Measurements from ENCODE around the gene ANKRD16. TPM values are rescaled to one million over a fixed set of nuclear protein-coding genes. Genes with fewer than 3 reads are reported as not detected.

Gene ANKRD16
- polyA plus RNA-seq, 1 donor from 2014 or later: 14.2 TPM

GRCh38 chr10:5897053-5897340, 7.3 kb upstream of the ANKRD16 start:
- no peaks in the 10 kb centered on the region for H3K9me3 ChIP-seq (ENCODE audit: low read length)
- H3K4me2 ChIP-seq (ENCODE audit: low read length): no peak overlapping the region
- no peaks in the 10 kb centered on the region for H3F3A ChIP-seq (ENCODE audit: insufficient read depth, low read length, poor library complexity, severe bottlenecking)
- H3K27ac ChIP-seq (ENCODE audit: low read length): no peak overlapping the region
- TF ChIP-seq SMC3 (conservative IDR thresholded peaks at IDR 0.05; ENCODE audit: poor library complexity) (no peak), EP300 (conservative IDR thresholded peaks at IDR 0.05; ENCODE audit: poor library complexity, severe bottlenecking) (no peak), MXI1 (conservative IDR thresholded peaks at IDR 0.05; ENCODE audit: poor library complexity, severe bottlenecking) (no peak), RAD21 (conservative IDR thresholded peaks at IDR 0.05) (no peak), POLR2AphosphoS5 (IDR thresholded peaks at IDR 0.05) (no peak), EZH2 (IDR thresholded peaks at IDR 0.05; ENCODE audit: borderline replicate concordance, insufficient read depth, low read length, poor library complexity, severe bottlenecking) (no peak), REST (IDR thresholded peaks at IDR 0.05; ENCODE audit: borderline replicate concordance) (no peak), TAF1 (IDR thresholded peaks at IDR 0.05; ENCODE audit: low read depth) (no peak), CTCF (IDR thresholded peaks at IDR 0.05; ENCODE audit: poor library complexity, severe bottlenecking) (no peak)
- peaks cover 16% of the 10 kb centered on the region for H3K36me3 ChIP-seq (ENCODE audit: insufficient read depth, low read length)
- no peak overlapping the region for H3K4me3 ChIP-seq (ENCODE audit: low read length)
- H2AFZ ChIP-seq (ENCODE audit: low read depth, low read length): no peak overlapping the region
- peaks cover 34% of the 10 kb centered on the region for H3K79me2 ChIP-seq (replicated peaks; ENCODE audit: insufficient read depth, low read length)
- no peak overlapping the region for H3K9ac ChIP-seq (ENCODE audit: low read length)
- no peaks in the 10 kb centered on the region for H4K20me1 ChIP-seq (ENCODE audit: insufficient read depth)
- no peaks in the 10 kb centered on the region for H3K9me2 ChIP-seq (ENCODE audit: insufficient read depth, low read length)
- no peaks in the 10 kb centered on the region for H3K27me3 ChIP-seq (ENCODE audit: insufficient read depth, low read depth, low read length)

- H3K9ac ChIP-seq (ENCODE audit: low read length): no peak overlapping the region
- H3F3A ChIP-seq (ENCODE audit: insufficient read depth, low read length, poor library complexity, severe bottlenecking): no peaks in the 10 kb centered on the region
- H3K79me2 ChIP-seq (replicated peaks; ENCODE audit: insufficient read depth, low read length): peaks cover 39% of the 10 kb centered on the region
- H3K4me3 ChIP-seq (ENCODE audit: low read length): no peak overlapping the region
- no peaks in the 10 kb centered on the region for H3K27me3 ChIP-seq (ENCODE audit: insufficient read depth, low read depth, low read length)
- H2AFZ ChIP-seq (ENCODE audit: low read depth, low read length): no peak overlapping the region
- H3K9me3 ChIP-seq (ENCODE audit: low read length): no peaks in the 10 kb centered on the region
- H3K9me2 ChIP-seq (ENCODE audit: insufficient read depth, low read length): no peaks in the 10 kb centered on the region
- TF ChIP-seq POLR2AphosphoS5 (IDR thresholded peaks at IDR 0.05) (no peak), SMC3 (conservative IDR thresholded peaks at IDR 0.05; ENCODE audit: poor library complexity) (no peak), REST (IDR thresholded peaks at IDR 0.05; ENCODE audit: borderline replicate concordance) (no peak), EP300 (conservative IDR thresholded peaks at IDR 0.05; ENCODE audit: poor library complexity, severe bottlenecking) (no peak), MXI1 (conservative IDR thresholded peaks at IDR 0.05; ENCODE audit: poor library complexity, severe bottlenecking) (no peak), CTCF (IDR thresholded peaks at IDR 0.05; ENCODE audit: poor library complexity, severe bottlenecking) (no peak), EZH2 (IDR thresholded peaks at IDR 0.05; ENCODE audit: borderline replicate concordance, insufficient read depth, low read length, poor library complexity, severe bottlenecking) (no peak), RAD21 (conservative IDR thresholded peaks at IDR 0.05) (no peak), TAF1 (IDR thresholded peaks at IDR 0.05; ENCODE audit: low read depth) (no peak)
- peaks cover 16% of the 10 kb centered on the region for H3K36me3 ChIP-seq (ENCODE audit: insufficient read depth, low read length)
- no peak overlapping the region for H3K27ac ChIP-seq (ENCODE audit: low read length)
- H4K20me1 ChIP-seq (ENCODE audit: insufficient read depth): no peaks in the 10 kb centered on the region
- H3K4me2 ChIP-seq (ENCODE audit: low read length): no peak overlapping the region
These were observed 6.7 kb upstream of the ANKRD16 start for GRCh38 chr10:5896208-5897052.
